Stimulated activated CD4-positive, alpha-beta T cell treated with anti-CD3 and anti-CD28 coated beads, Interleukin-4, amount 100 ng/mL, for 4 hours (primary cell): Measurements from ENCODE around the gene GASK1B.

ENCODE experiments used
- DNase-seq, 2 experiments: peaks; one replicate each; pipeline ENCODE4 v3.0.0-alpha.2; 2020

GASK1B gene

GRCh38 chr4:158134222-158134621 lies 38.6 kb downstream of the GASK1B start:
- no peak for DNase-seq

- no peak for DNase-seq
Observed at GRCh38 chr4:158133551-158133950, 39.3 kb downstream of the GASK1B start.

GRCh38 chr4:158131027-158131426 lies 41.8 kb downstream of the GASK1B start:
- DNase-seq = no peak

- DNase-seq = no peak
Observed at GRCh38 chr4:158130204-158130603, 42.6 kb downstream of the GASK1B start.

GRCh38 chr4:158129694-158130093 lies 43.1 kb downstream of the GASK1B start:
- DNase-seq = no peak

- DNase-seq = no peak
Observed at GRCh38 chr4:158128540-158128939, 44.3 kb downstream of the GASK1B start.

- no peak for DNase-seq
Observed at GRCh38 chr4:158125310-158125709, 47.5 kb downstream of the GASK1B start.
